Left kidney (tissue), 2 donors: ENCODE measurements around the gene PDE1C. TPM values are rescaled to one million over a fixed set of nuclear protein-coding genes. Genes with fewer than 3 reads are reported as not detected.

ENCODE experiments used
- DNase-seq: peaks from one replicate; pipeline ENCODE4 v3.0.0-alpha.2; 2013
- polyA plus RNA-seq: library from polyadenylated mRNA; unstranded; fragments of 120-200 nt; gene quantifications from one replicate; pipeline ENCODE4 v1.2.1, GENCODE V29; 2013; ENCODE audit not compliant: insufficient read length

PDE1C gene
- polyA plus RNA-seq, 1 donor = 4.6 TPM

- peak; percentile 30 for DNase-seq
These were observed 294.7 kb downstream of the PDE1C start for GRCh38 chr7:31775556-31775955.

DNA sequence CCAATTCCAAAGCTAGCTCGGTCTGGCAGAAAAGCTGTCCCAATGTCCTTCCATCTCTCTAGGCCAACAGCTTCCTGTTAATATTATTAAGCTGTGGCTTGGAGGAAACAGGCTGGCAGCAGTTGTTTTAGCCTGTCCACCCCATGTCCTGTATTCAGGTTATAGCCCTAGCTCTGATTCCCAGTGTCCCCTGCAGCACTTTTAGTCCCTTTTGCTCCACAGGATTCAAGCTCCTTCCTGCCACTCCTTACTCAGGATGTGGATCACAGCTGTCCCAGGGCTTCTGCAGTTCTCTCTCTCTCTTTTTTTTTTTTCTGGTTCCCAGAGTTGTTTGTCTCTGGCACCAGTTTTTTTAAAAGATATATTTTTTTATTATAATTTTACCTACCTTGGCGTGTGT is 298.0 kb downstream of the PDE1C start:
- DNase-seq = no peak

DNA sequence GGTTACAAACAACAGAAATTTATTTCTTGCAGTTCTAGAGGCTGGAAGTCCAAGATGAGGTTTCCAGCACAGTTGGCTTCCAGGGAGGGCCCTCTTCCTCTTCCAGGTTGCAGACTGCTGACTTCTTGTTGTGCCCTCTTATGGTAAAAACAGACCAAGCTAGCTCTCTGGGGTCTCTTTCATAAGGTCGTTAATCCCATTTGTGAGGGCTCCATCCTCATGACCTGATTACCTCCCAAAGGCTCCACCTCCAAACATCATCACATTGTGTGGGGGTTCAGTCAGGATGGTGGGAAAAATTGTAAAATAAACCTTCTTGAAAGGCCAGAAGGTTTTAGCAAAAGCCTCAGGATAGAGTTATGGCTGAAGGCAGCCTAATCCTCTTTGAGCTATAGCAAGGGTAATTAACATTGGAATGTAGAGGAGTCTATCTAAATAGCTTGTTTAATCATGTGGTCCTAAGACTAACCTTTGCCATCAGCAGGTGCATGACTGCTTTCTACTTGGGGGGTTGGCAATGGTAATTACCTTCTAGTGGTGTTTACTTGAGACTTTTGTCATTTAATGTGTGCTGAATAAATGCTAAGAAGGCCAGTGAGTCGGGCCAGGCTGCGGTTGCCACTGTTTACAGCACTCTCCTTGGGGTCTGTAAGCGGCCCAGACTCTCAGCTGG is 302.4 kb downstream of the PDE1C start:
- DNase-seq = no peak

- no peak for DNase-seq
These were observed 305.7 kb downstream of the PDE1C start for GRCh38 chr7:31764462-31764861.

GRCh38 chr7:31763548-31763947 is 306.7 kb downstream of the PDE1C start:
- DNase-seq = no peak

GRCh38 chr7:31761646-31762045 is 308.6 kb downstream of the PDE1C start:
- DNase-seq = no peak

DNA sequence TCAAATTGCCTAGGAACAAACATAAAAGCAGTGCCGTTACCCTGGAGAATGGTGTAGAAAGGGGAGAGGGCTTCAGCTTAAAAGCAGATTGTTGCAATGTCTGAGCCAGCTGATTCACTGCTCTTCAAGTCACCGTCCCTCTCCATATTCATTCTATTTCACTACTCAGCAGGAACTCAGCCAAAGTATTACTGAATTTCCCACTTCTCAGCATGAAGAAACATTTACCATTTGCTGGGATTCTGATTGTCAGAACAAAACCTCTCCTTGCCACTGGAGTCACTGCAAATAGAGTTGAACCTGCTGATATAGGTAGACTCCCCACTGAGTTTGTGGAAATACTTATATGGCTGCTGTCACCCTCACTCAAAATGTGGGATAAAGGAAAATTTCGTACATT is 311.5 kb downstream of the PDE1C start:
- DNase-seq = no peak

DNA sequence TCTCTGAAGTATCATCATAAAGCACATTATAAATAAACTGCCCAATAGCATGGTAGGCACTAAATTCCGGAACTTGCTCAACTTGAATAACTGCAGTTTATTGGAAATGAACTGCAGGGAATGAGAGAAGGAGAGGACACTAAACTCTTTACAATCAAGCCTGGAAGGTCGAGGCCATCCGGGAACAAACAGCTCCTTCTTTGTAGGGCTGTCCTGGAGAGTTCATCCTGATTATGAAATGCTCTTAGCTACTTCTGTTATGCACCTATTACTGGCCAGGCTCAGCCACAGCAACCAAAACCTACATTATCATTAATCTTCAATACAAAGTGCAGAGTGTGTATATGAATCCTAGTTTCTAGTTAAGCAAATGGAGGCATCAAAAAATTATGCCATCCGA is 318.5 kb downstream of the PDE1C start:
- DNase-seq = no peak

- DNase-seq = no peak
These were observed 322.1 kb downstream of the PDE1C start for GRCh38 chr7:31748084-31748483.

- DNase-seq = no peak
These were observed 322.7 kb downstream of the PDE1C start for GRCh38 chr7:31747553-31747952.

- peak; percentile 77 for DNase-seq
These were observed 325.8 kb downstream of the PDE1C start for GRCh38 chr7:31744294-31744874.

GRCh38 chr7:31741852-31742251 is 328.4 kb downstream of the PDE1C start:
- no peak for DNase-seq

GRCh38 chr7:31735991-31736982 is 333.9 kb downstream of the PDE1C start:
- peak; percentile 80 for DNase-seq

- no peak for DNase-seq
These were observed 335.8 kb downstream of the PDE1C start for GRCh38 chr7:31734456-31734855.

- no peak for DNase-seq
These were observed 340.9 kb downstream of the PDE1C start for GRCh38 chr7:31729195-31729804.

- no peak for DNase-seq
These were observed 345.5 kb downstream of the PDE1C start for GRCh38 chr7:31724696-31725095.

- DNase-seq = no peak
These were observed 349.8 kb downstream of the PDE1C start for GRCh38 chr7:31720366-31720765.

DNA sequence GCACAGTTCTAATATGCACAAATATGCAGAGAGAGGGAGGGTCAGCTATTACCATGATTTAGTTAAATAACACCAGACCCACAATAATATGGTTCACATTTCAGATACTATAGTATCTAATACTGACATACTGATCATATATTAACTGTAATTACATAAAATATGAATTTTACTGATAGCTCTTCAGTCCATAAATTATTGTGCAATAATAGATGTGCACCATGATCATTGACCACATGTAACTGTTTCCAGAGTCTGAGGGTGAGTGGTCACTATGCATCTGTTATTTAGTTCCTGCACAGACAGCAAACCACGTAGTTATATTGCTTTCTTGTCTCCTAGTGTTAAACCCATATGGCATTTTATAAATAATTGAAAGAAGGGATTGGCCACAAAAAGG is 353.9 kb downstream of the PDE1C start:
- no peak for DNase-seq

- no peak for DNase-seq
These were observed 360.0 kb downstream of the PDE1C start for GRCh38 chr7:31710171-31710570.

DNA sequence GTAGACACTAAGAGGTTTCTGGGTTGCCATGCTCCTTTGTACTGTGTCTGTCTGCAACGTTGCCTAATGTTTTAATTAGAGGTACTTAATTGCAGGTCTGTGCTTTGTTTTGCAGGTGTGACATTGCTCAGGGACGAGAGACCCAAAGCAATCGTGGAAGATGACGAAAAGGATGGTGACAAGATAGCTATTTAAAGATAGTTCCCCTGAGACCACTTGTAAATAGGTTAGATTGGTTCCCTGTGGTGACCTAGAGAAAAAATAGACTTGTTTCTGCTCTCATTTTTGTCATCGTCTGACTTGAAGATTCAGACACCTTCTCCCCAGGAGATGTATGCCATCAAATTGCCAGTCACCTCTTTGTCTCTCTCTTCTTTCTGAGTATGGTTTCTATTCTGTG is 363.1 kb downstream of the PDE1C start:
- DNase-seq = no peak

DNA sequence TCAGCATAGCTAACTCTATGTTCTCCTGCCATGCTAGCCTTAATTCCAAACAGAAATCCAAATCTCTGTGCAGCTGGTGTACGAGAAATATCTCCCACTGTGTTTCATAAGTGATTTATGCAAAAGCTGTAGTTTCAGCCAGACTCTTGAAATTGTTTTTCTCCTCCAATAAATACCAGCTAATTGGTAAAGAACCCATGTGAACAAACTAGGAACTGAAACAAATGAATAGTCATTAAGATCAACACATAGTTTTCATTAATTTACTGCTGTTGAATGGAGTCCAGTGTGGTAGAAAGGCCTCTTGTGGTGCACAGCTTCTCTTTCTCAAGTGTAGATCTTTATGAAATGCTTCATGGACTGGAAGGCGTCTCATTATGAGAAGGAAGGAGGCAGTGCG is 364.8 kb downstream of the PDE1C start:
- DNase-seq = no peak

GRCh38 chr7:31702354-31702753 is 367.9 kb downstream of the PDE1C start:
- DNase-seq = no peak
